ENCODE data around the gene ANAPC13. TPM values are rescaled to one million over a fixed set of nuclear protein-coding genes. Genes with fewer than 3 reads are reported as not detected.

The ANAPC13 gene
- total and polyA plus RNA-seq, 4 experiments from 2014 or later = 40.9 to 146 (median 64.4) TPM

GRCh38 chr3:134459562-134459961 is 26.2 kb downstream of the ANAPC13 start:
- POLR2A ChIA-PET (ENCODE audit: partially characterized antibody) = no interaction called here
- Mint-ChIP-seq H3K4me1 (no peaks in the 10 kb centered on the region), H3K27me3 (peaks cover 19 to 32% of the 10 kb centered on the region in 2 donors), H3K4me3 (no peak overlapping the region), H3K9me3 (no peaks in the 10 kb centered on the region), H3K36me3 (no peaks in the 10 kb centered on the region), H3K27ac (no peak overlapping the region)
- no peak overlapping the region for H3K4me3 ChIP-seq (ENCODE audit: low read length in 2 of 2)
- H3K4me1 ChIP-seq (ENCODE audit: insufficient read depth, low read length) = no peaks in the 10 kb centered on the region
- H3K27me3 ChIP-seq (ENCODE audit: insufficient read depth, low read length) = no peaks in the 10 kb centered on the region
- no peak overlapping the region for H3K27ac ChIP-seq (ENCODE audit: low read depth, low read length)
- CTCF ChIA-PET (ENCODE audit: partially characterized antibody) = interaction anchor here (1.0 kb wide), 1 partner anchor 14 kb away, joined by 4 read pairs; no protein-coding TSS in a partner anchor
- intact Hi-C loops (cut with micrococcal nuclease) = no loop called here
- H3K9me3 ChIP-seq (ENCODE audit: control insufficient read depth in 1 of 2, low read length in 2 of 2) = no peaks in the 10 kb centered on the region
- no peaks in the 10 kb centered on the region for H3K36me3 ChIP-seq (ENCODE audit: insufficient read depth, low read length)
- DNase-seq = no peak

DNA sequence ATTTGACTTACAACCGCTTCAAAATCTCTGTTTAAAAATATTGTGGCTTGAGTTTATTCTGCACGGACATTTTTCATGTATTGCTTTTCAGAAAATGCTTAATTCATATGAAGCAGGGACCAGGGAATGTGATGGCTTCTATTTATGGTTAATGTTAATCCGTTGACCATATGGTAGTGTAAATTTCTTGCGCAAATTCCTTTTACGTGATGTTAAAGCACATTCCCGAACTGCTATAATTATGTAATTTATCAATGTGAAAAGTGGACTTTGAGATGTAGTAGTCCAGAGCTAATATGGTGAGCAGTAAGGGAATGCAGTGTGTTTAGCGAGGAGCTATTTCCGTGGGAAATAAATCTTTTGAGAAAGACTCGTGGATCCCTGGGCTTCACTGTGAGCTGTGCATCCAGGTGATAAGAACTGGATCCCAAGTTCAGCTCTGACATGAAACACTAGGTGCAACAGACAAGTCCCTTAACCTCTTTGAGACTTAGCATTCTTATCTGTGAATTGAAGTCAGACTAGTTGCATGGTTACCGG is 27.3 kb downstream of the ANAPC13 start:
- H3K4me3 ChIP-seq (ENCODE audit: low read length in 2 of 2) = no peak overlapping the region
- POLR2A ChIA-PET (ENCODE audit: partially characterized antibody) = no interaction called here
- no peaks in the 10 kb centered on the region for H3K27me3 ChIP-seq (ENCODE audit: insufficient read depth, low read length)
- H3K27ac ChIP-seq (ENCODE audit: low read depth, low read length) = no peak overlapping the region
- no peaks in the 10 kb centered on the region for H3K9me3 ChIP-seq (ENCODE audit: control insufficient read depth in 1 of 2, low read length in 2 of 2)
- DNase-seq = no peak
- peaks cover 0 to 2% (median 0%) of the 10 kb centered on the region in 8 donors for H3K9me3 Mint-ChIP-seq
- no peaks in the 10 kb centered on the region for H3K4me1 ChIP-seq (ENCODE audit: insufficient read depth, low read length)
- H3K36me3 Mint-ChIP-seq = no peaks in the 10 kb centered on the region
- peaks cover 19 to 35% of the 10 kb centered on the region in 2 donors for H3K27me3 Mint-ChIP-seq
- H3K4me1 Mint-ChIP-seq = no peaks in the 10 kb centered on the region
- intact Hi-C loops (cut with micrococcal nuclease) = no loop called here
- CTCF ChIA-PET (ENCODE audit: partially characterized antibody) = no interaction called here
- H3K27ac Mint-ChIP-seq = no peak overlapping the region
- H3K4me3 Mint-ChIP-seq = no peak overlapping the region
- H3K36me3 ChIP-seq (ENCODE audit: insufficient read depth, low read length) = no peaks in the 10 kb centered on the region

- POLR2A ChIA-PET (ENCODE audit: partially characterized antibody) = no interaction called here
- no peak overlapping the region for H3K4me3 ChIP-seq (ENCODE audit: low read length in 2 of 2)
Measured at GRCh38 chr3:134457376-134458074, 28.3 kb downstream of the ANAPC13 start.

DNA sequence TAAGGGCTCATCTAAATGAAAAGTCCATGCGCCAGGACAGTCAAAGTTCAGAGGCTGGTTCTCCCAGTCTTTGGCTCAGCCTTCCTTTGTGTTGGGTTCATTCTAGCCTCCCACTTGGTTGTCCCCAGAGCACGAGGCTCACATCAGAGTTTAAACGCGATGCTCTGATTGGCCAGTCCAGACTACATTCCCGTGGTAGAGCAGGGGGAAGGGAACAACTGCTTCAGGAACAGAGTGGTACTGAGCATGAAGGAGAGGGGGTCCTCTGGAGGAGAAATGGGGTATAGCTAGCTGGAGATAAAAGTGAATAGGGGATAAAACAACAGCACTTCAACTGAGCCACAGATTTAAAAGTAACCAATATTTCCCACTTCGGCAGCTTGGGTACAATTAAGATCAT is 32.2 kb downstream of the ANAPC13 start:
- Mint-ChIP-seq H3K4me1 (no peaks in the 10 kb centered on the region), H3K9me3 (peaks cover 0 to 2% (median 0%) of the 10 kb centered on the region in 8 donors), H3K27me3 (peaks cover 13 to 23% of the 10 kb centered on the region in 2 donors), H3K27ac (no peak overlapping the region), H3K4me3 (no peak overlapping the region), H3K36me3 (no peaks in the 10 kb centered on the region)
- intact Hi-C loops (cut with micrococcal nuclease) = no loop called here
- H3K9me3 ChIP-seq (ENCODE audit: control insufficient read depth in 1 of 2, low read length in 2 of 2) = no peaks in the 10 kb centered on the region
- DNase-seq = no peak
- no peaks in the 10 kb centered on the region for H3K36me3 ChIP-seq (ENCODE audit: insufficient read depth, low read length)
- no peak overlapping the region for H3K27ac ChIP-seq (ENCODE audit: low read depth, low read length)
- no peaks in the 10 kb centered on the region for H3K4me1 ChIP-seq (ENCODE audit: insufficient read depth, low read length)
- ChIA-PET POLR2A (ENCODE audit: partially characterized antibody) (no interaction called here), CTCF (ENCODE audit: partially characterized antibody) (no interaction called here)
- H3K4me3 ChIP-seq (ENCODE audit: low read length in 2 of 2) = no peak overlapping the region
- H3K27me3 ChIP-seq (ENCODE audit: insufficient read depth, low read length) = no peaks in the 10 kb centered on the region

More at GRCh38 chr3:134457376-134458074, 28.3 kb downstream of the ANAPC13 start:
- no peaks in the 10 kb centered on the region for H3K4me1 ChIP-seq (ENCODE audit: insufficient read depth, low read length)
- H3K27ac ChIP-seq (ENCODE audit: low read depth, low read length) = no peak overlapping the region
- peaks cover 17 to 33% of the 10 kb centered on the region in 2 donors for H3K27me3 Mint-ChIP-seq
- H3K9me3 ChIP-seq (ENCODE audit: control insufficient read depth in 1 of 2, low read length in 2 of 2) = no peaks in the 10 kb centered on the region
- no peak overlapping the region for H3K4me3 Mint-ChIP-seq
- H3K27me3 ChIP-seq (ENCODE audit: insufficient read depth, low read length) = no peaks in the 10 kb centered on the region
- H3K36me3 ChIP-seq (ENCODE audit: insufficient read depth, low read length) = no peaks in the 10 kb centered on the region
- H3K9me3 Mint-ChIP-seq = peaks cover 0 to 2% (median 0%) of the 10 kb centered on the region in 8 donors
- H3K27ac Mint-ChIP-seq = peak overlapping the region in 1 of 7 donors; percentile 44
- CTCF ChIA-PET (ENCODE audit: partially characterized antibody) = interaction anchor here (1.1 kb wide), 1 partner anchor 250 kb away, joined by 4 read pairs; no protein-coding TSS in a partner anchor
- DNase-seq = no peak
- intact Hi-C loops (cut with micrococcal nuclease) = no loop called here
- no peaks in the 10 kb centered on the region for H3K4me1 Mint-ChIP-seq
- H3K36me3 Mint-ChIP-seq = no peaks in the 10 kb centered on the region

- Mint-ChIP-seq H3K27me3 (peaks cover under 1 to 19% of the 10 kb centered on the region in 2 donors), H3K27ac (no peak overlapping the region), H3K36me3 (peaks cover 0 to 5% of the 10 kb centered on the region in 2 donors), H3K9me3 (peaks cover 0 to 18% (median 10%) of the 10 kb centered on the region in 8 donors), H3K4me3 (no peak overlapping the region), H3K4me1 (no peaks in the 10 kb centered on the region)
- no peaks in the 10 kb centered on the region for H3K4me1 ChIP-seq (ENCODE audit: insufficient read depth, low read length)
- peaks cover 0 to 7% of the 10 kb centered on the region in 2 donors for H3K9me3 ChIP-seq (ENCODE audit: control insufficient read depth in 1 of 2, low read length in 2 of 2)
- H3K4me3 ChIP-seq (ENCODE audit: low read length in 2 of 2) = no peak overlapping the region
- H3K36me3 ChIP-seq (ENCODE audit: insufficient read depth, low read length) = no peaks in the 10 kb centered on the region
- H3K27ac ChIP-seq (ENCODE audit: low read depth, low read length) = no peak overlapping the region
- no peak for DNase-seq
- POLR2A ChIA-PET (ENCODE audit: partially characterized antibody) = no interaction called here
- CTCF ChIA-PET (ENCODE audit: partially characterized antibody) = interaction anchor here (1.4 to 2.8 kb wide), 3 partner anchors 91 to 142 kb away, joined by 3 to 11 read pairs (median 4); no protein-coding TSS in a partner anchor
- intact Hi-C loops (cut with micrococcal nuclease) = no loop called here
- H3K27me3 ChIP-seq (ENCODE audit: insufficient read depth, low read length) = no peaks in the 10 kb centered on the region
Measured at GRCh38 chr3:134449951-134450350, 35.8 kb downstream of the ANAPC13 start.

GRCh38 chr3:134449277-134449676 is 36.5 kb downstream of the ANAPC13 start:
- POLR2A ChIA-PET (ENCODE audit: partially characterized antibody) = no interaction called here

GRCh38 chr3:134448664-134449063 is 37.1 kb downstream of the ANAPC13 start:
- peaks cover 0 to 5% of the 10 kb centered on the region in 2 donors for H3K36me3 Mint-ChIP-seq
- H3K27ac Mint-ChIP-seq = no peak overlapping the region
- H3K4me1 Mint-ChIP-seq = no peaks in the 10 kb centered on the region
- Histone ChIP-seq H3K36me3 (ENCODE audit: insufficient read depth, low read length) (no peaks in the 10 kb centered on the region), H3K9me3 (ENCODE audit: control insufficient read depth in 1 of 2, low read length in 2 of 2) (peaks cover 0 to 7% of the 10 kb centered on the region in 2 donors), H3K4me1 (ENCODE audit: insufficient read depth, low read length) (no peaks in the 10 kb centered on the region), H3K27ac (ENCODE audit: low read depth, low read length) (no peak overlapping the region), H3K4me3 (ENCODE audit: low read length in 2 of 2) (no peak overlapping the region), H3K27me3 (ENCODE audit: insufficient read depth, low read length) (no peaks in the 10 kb centered on the region)
- peaks cover 0 to 23% (median 16%) of the 10 kb centered on the region in 8 donors for H3K9me3 Mint-ChIP-seq
- intact Hi-C loops (cut with micrococcal nuclease) = no loop called here
- H3K4me3 Mint-ChIP-seq = no peak overlapping the region
- CTCF ChIA-PET (ENCODE audit: partially characterized antibody) = interaction anchor here (0.9 to 2.8 kb wide), 4 partner anchors 90 to 252 kb away, joined by 3 to 11 read pairs (median 4); no protein-coding TSS in a partner anchor
- H3K27me3 Mint-ChIP-seq = peaks cover 4 to 18% of the 10 kb centered on the region in 2 donors
- no peak for DNase-seq
- POLR2A ChIA-PET (ENCODE audit: partially characterized antibody) = no interaction called here

More at GRCh38 chr3:134449277-134449676, 36.5 kb downstream of the ANAPC13 start:
- CTCF ChIA-PET (ENCODE audit: partially characterized antibody) = interaction anchor here (1.4 to 2.8 kb wide), 3 partner anchors 91 to 141 kb away, joined by 3 to 11 read pairs (median 4); no protein-coding TSS in a partner anchor
- no peaks in the 10 kb centered on the region for H3K36me3 ChIP-seq (ENCODE audit: insufficient read depth, low read length)
- Mint-ChIP-seq H3K9me3 (peaks cover 0 to 23% (median 15%) of the 10 kb centered on the region in 8 donors), H3K4me1 (no peaks in the 10 kb centered on the region), H3K36me3 (peaks cover 0 to 5% of the 10 kb centered on the region in 2 donors), H3K4me3 (no peak overlapping the region), H3K27ac (no peak overlapping the region), H3K27me3 (peaks cover 4 to 19% of the 10 kb centered on the region in 2 donors)
- no peak overlapping the region for H3K4me3 ChIP-seq (ENCODE audit: low read length in 2 of 2)
- peaks cover 0 to 7% of the 10 kb centered on the region in 2 donors for H3K9me3 ChIP-seq (ENCODE audit: control insufficient read depth in 1 of 2, low read length in 2 of 2)
- H3K27me3 ChIP-seq (ENCODE audit: insufficient read depth, low read length) = no peaks in the 10 kb centered on the region
- no peak for DNase-seq
- H3K4me1 ChIP-seq (ENCODE audit: insufficient read depth, low read length) = no peaks in the 10 kb centered on the region
- intact Hi-C loops (cut with micrococcal nuclease) = no loop called here
- H3K27ac ChIP-seq (ENCODE audit: low read depth, low read length) = no peak overlapping the region

All from CD4-positive, alpha-beta memory T cell (primary cell).